Neural cell (in vitro differentiated cells): ENCODE data around the gene YTHDF2.

ENCODE experiments used
- EP300 ChIP-seq: fragments of 450-650 bp; conservative IDR thresholded peaks from 2 replicates; pipeline ENCODE4 v1.6.1; 2014; ENCODE audit warnings: antibody characterized with exemption, mild to moderate bottlenecking, moderate library complexity; ENCODE audit not compliant: poor library complexity, severe bottlenecking
- EZH2 ChIP-seq: fragments of 200-600, 300-800 bp; shearing (Covaris generic), sonication (generic); IDR thresholded peaks from 2 replicates; pipeline ENCODE4 v1.6.1; 2014; ENCODE audit warnings: antibody characterized with exemption, low read length, borderline replicate concordance, mild to moderate bottlenecking; ENCODE audit not compliant: insufficient read depth, poor library complexity, severe bottlenecking
- MXI1 ChIP-seq: fragments of 450-650 bp; conservative IDR thresholded peaks from 2 replicates; pipeline ENCODE4 v1.6.1; 2014; ENCODE audit warnings: antibody characterized with exemption, mild to moderate bottlenecking; ENCODE audit not compliant: poor library complexity, severe bottlenecking
- POLR2AphosphoS5 ChIP-seq: IDR thresholded peaks from 2 replicates; pipeline ENCODE4 v1.6.1; 2012
- RAD21 ChIP-seq: fragments of 450-650 bp; conservative IDR thresholded peaks from 2 replicates; pipeline ENCODE4 v1.6.1; 2014; ENCODE audit warnings: antibody characterized with exemption, mild to moderate bottlenecking, moderate library complexity
- REST ChIP-seq: IDR thresholded peaks from 2 replicates; pipeline ENCODE4 v1.6.1; 2012; ENCODE audit warnings: borderline replicate concordance
- SMC3 ChIP-seq: fragments of 450-650 bp; conservative IDR thresholded peaks from 2 replicates; pipeline ENCODE4 v1.6.1; 2014; ENCODE audit warnings: antibody characterized with exemption, mild to moderate bottlenecking, moderate library complexity; ENCODE audit not compliant: poor library complexity
- TAF1 ChIP-seq: IDR thresholded peaks from 2 replicates; pipeline ENCODE4 v1.6.1; 2012; ENCODE audit warnings: low read depth
- TF ChIP-seq, protein P1 (sequence below): fragments of 450-650 bp; IDR thresholded peaks from 2 replicates; pipeline ENCODE4 v1.5.1; 2014; ENCODE audit warnings: antibody characterized with exemption, mild to moderate bottlenecking, moderate library complexity; ENCODE audit not compliant: poor library complexity, severe bottlenecking

GRCh38 chr1:28720376-28720775 is 16.4 kb upstream of the YTHDF2 start:
- no peak for TF ChIP-seq POLR2AphosphoS5
- TF ChIP-seq, protein P1, sequence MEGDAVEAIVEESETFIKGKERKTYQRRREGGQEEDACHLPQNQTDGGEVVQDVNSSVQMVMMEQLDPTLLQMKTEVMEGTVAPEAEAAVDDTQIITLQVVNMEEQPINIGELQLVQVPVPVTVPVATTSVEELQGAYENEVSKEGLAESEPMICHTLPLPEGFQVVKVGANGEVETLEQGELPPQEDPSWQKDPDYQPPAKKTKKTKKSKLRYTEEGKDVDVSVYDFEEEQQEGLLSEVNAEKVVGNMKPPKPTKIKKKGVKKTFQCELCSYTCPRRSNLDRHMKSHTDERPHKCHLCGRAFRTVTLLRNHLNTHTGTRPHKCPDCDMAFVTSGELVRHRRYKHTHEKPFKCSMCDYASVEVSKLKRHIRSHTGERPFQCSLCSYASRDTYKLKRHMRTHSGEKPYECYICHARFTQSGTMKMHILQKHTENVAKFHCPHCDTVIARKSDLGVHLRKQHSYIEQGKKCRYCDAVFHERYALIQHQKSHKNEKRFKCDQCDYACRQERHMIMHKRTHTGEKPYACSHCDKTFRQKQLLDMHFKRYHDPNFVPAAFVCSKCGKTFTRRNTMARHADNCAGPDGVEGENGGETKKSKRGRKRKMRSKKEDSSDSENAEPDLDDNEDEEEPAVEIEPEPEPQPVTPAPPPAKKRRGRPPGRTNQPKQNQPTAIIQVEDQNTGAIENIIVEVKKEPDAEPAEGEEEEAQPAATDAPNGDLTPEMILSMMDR = no peak
- TF ChIP-seq MXI1 = no peak
- no peak for TF ChIP-seq RAD21
- no peak for TF ChIP-seq TAF1
- no peak for TF ChIP-seq EZH2
- TF ChIP-seq EP300 = no peak
- TF ChIP-seq REST = no peak
- no peak for TF ChIP-seq SMC3
